Activated CD8-positive, alpha-beta memory T cell treated with anti-CD3 and anti-CD28 coated beads, Interleukin-2, amount 50 U/mL, for 1 hour (primary cell): ENCODE data around the gene ATG10.
"Not testable (repeated sequence)": the region's sequence is repeated elsewhere in the genome, so short reads cannot be mapped to it uniquely, and the experiment has no call there.

ENCODE experiments used
- DNase-seq: peaks from one replicate; pipeline ENCODE4 v3.0.0-alpha.2; 2020; ENCODE audit errors: extremely low read depth

ATG10 gene

DNA sequence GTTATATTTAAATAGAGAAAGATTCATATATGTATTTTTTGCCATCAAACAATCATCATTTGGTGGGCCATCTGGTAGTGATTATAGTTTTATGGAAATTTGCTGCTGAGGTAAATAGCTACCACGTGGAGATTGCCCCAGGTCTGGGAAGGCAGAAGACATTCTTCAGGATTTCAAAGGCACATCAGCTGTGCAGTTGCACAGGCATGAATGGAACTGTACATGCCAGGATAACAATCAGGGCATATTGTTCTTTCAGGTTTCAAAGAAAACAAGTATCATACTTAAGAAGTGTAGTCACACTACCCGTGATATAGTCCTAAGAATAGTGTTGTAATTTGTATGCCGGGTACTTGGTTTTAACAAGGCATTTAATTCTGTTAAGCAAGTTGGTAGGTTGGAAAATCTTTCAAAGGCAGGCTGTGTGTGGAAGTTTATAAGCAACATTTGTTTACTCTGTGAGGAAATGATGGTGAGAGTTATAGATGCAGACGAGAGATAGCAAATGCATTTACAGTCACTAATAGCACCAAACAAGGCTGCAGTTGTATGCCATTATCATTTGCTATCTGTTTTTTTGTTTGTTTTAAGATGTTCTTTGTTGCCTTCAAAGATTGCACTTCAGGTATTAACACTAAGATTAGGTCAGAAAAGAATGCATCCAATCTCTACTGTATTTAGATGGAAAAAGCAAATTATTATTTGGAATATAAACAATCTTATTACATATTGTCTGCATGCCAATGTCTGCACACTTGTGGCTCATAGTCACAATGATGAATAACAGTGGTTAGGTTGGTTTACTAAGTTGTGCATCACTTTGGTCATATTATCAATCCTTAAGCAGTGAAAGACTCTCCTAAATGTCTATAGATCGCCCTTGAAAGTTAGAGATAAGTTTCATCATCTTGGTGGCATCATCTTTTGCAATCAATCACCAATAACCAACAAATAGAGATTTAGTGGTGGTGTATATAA lies 251.1 kb downstream of the ATG10 start:
- no peak for DNase-seq

DNA sequence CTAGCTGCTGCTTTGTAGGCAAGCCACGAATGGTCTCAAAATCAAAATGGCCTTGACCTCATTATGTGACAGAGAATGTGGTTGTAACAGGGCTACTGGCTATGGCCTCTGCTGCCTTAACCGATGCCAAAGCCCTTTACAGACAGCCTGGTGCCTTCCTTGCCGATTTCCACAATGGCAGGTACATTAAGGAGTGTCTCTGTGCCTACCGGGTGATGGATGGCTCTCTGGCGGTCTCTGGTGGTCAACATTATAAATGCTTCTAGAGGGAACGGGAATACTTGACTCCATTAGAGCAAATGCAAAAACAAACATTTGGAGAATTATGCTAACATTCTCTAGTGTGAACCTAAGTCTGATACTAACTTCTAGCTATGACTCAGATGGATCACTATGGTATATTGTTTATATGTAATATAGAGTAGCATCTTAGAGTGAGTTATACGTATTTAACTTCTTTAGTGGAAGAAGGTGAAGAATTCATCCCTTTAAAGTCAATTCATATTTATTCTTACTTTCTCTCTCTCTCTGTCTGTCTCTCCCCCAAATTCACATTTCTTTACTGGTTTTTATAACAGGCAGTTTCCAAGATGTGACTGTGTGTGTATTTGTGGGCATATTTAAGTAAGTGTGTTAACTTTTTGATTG lies 253.8 kb downstream of the ATG10 start:
- no peak for DNase-seq

- DNase-seq = no peak
Measured at GRCh38 chr5:82234885-82235284, 263.1 kb downstream of the ATG10 start.

DNA sequence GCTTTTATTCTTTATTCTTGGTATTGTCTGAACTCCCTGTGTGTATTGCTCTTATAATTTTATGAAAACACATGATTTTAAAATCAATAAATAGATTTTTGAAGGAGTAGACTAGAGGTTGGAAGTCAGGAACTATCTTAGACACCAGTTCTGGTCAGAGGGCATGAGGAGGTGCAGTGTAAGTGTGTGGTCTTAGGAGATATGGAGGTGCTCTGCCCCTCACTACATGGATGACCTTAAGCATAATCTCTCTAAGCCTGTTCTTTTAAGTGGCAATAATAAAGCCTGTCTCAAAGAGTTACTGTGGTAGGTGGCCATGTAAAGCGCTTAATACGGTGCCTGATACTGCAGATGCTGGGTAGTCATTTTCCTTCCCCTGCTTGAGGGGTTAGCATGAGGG lies 272.3 kb downstream of the ATG10 start:
- no peak for DNase-seq

GRCh38 chr5:82244854-82245635 lies 273.2 kb downstream of the ATG10 start:
- no peak for DNase-seq

GRCh38 chr5:82246960-82247574 lies 275.2 kb downstream of the ATG10 start:
- no peak for DNase-seq

GRCh38 chr5:82252744-82253143 lies 280.9 kb downstream of the ATG10 start:
- no peak for DNase-seq

GRCh38 chr5:82255844-82256243 lies 284.0 kb downstream of the ATG10 start:
- DNase-seq = no peak

DNA sequence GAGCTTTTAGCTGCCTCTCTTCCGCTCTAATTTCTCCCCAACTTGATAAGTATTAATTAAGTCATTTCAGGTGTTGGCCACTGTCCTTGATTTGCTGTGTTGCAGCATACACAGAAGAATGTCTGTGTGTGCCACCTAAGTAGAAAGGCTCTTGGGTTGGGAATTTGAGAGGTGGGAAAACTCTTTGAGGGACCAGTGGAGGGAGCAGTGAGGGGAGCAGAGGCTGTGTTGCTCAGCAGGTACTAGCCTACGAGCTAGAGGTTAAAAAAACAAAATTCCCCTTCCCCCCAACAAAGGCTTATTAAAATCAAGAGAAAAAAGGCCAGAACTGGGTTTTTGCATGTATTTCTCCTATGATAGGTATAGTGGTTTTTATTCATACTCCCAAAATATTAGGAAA lies 285.4 kb downstream of the ATG10 start:
- no peak for DNase-seq

GRCh38 chr5:82257729-82258128 lies 285.9 kb downstream of the ATG10 start:
- no peak for DNase-seq

DNA sequence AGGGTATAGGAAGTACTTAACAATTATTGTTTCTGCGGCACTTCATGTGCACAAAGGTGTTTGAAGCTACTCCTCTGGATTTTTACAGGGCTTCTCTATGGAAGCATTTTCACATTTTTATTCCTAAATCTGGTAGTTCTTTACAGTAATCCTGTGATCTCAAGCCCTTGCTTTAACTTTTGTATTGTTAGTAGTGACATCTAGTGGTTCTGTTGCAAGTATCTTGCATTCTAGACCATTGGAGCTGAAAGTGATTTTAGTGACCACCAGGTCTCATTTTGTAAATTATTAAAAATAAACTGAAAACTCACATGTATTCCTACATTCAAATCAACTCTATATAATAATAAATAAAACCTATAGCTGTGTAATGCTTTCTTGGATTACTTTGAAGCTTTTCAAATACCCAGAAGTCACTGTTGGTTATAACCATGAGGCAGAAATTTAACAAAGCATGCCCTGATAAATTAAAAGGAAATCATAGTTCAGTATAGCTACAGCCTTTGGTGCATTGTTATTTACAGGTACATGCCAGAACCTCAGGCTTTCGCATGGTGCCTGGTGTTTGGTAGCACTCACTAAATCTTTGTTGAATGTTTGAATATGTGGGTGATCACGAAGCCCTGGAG lies 287.5 kb downstream of the ATG10 start:
- no peak for DNase-seq

DNA sequence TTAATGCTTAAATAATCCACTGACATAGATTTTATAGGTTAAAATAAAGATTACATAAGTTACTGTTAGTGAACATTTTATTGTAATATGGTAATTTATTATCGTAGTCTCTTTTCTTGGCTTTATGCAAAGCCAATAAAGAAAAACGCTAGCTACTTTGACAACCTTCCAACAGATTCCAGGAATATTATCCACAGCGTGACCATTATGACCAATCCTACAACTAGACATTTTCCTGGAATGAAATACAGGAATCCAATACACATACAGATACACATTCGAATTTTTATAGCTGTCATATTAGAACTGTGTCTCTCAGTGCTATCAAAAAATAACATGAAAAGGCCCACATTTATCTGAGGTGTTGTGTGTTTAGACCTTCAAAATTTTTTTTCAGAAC lies 293.2 kb downstream of the ATG10 start:
- DNase-seq = no peak

- DNase-seq = not testable (repeated sequence)
Measured at GRCh38 chr5:82267297-82267933, 295.6 kb downstream of the ATG10 start.

- DNase-seq = not testable (repeated sequence)
Measured at GRCh38 chr5:82269363-82269762, 297.5 kb downstream of the ATG10 start.

DNA sequence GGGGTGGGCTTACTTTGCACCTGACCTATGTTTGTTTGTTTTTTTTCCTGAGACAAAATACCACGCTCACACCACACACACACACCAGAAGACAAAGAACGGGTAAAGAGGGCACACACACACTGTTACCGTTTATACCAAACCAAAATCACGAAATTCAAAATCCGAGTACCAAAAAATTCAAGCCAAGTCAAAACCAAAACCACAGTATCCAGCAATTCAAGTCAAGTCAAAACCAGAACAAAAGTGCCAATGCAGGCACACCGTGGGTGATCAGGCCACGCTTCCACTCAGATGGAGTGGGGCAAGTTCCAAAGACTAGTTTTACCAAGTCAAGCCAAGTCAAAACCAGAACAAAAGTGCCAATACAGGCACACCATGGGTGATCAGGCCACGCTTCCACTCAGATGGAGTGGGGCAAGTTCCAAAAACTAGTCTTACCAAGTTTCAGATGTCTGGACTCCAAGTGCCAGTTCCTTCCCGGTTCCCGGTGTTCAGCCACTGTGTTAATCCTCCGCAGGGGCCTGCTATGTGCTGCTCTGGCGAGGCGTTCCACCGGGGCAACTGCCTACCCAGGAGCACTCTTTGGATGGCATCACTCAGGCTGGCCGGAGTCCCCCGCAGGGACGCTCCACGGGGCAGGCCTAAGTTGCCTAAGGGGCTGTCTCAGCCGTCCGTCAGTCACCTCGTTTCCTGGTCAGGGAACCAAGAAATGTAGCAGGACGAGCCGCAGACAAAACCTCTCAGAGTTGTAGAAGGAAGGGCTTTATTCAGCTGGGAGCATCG lies 300.9 kb downstream of the ATG10 start:
- DNase-seq = not testable (repeated sequence)

DNA sequence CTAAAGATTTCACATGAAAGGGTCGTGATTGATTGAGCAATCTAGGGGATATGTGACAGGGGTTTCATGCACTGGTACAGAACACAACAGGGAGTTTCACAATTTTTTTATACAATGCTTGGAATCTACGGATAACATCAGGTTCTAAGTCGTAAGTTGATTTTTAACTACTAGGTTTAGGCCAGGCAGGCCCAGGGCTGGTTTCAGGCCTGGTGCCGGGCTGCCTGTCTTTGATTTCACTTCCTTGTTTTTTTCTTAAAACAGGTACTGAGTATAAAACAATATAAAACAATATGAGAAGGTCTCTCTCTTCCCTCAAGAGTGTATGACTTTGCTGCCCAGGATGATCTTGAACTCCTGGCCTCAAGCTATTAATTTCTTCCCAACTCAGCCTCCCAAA lies 301.6 kb downstream of the ATG10 start:
- not testable (repeated sequence) for DNase-seq

DNA sequence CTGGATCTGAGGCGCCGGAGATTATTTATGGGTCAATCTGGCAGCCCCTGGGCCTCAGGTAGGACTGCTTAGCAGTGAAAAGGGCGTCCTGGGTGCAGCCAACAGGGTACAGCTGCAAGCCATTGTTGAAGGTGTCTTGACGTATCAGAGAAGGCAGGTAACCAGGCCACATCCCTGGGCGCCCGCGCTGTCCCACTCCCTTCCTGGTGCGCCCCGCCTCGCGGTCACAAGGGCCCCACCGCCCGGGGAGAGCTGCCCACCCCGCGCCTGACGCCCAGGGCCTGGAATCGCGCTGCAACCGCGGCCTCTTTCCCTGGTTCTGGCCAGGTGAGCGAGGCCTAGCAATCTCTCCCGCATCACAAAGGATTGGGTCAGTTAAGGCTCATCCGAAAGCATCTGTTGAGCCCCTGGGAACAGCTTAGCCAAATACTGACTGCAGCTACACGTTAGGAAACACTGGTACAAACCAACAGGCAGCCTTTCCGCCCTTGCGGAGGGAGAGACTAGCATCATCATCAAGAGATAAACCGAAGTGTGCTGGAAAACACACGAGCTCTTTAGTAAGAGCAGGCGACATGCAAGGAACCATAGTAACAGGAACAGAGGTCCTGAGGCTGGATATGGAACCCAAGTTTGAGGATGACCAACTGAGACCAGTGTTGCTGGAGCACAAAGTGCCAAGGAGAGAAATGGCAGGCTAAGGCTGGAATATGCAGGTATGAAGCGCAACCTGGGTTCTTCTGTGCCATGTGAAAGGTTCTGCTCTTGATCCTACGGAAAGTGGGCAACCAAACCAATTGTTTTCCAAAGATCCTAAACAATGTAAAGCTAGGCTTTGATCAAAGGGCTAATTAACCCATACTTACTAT lies 302.8 kb downstream of the ATG10 start:
- DNase-seq = no peak

DNA sequence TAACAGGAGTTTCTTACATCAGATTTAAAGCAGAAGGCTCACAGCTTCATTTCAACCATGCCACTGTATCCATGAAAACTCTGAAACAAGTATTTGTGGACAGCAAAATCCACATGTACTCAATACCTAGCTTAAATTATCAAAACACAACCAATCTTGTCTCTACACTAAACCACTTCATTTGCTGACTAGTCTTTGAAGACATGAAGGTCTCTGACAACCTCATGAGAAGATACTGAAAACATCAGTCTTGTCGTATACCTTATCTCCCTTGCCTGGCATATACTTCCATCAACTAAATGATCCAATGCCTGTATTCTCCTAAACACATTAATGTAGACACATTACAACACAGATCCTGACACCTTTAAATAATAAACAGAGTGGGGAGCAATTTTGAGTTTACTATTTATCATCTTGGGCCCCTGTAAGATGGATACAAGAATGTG lies 303.4 kb downstream of the ATG10 start:
- DNase-seq = no peak
